NCI-H226 (cell line): ENCODE results near the gene LRRC59.

Experiments
- DNase-seq: peaks from one replicate; pipeline ENCODE4 v3.0.0-alpha.2; 2015

LRRC59 gene

GRCh38 chr17:50381920-50382319 is 15.4 kb downstream of the LRRC59 start:
- no peak for DNase-seq

- no peak for DNase-seq
Observed at GRCh38 chr17:50381260-50381815, 16.0 kb downstream of the LRRC59 start.

GRCh38 chr17:50380369-50381259 is 16.7 kb downstream of the LRRC59 start:
- DNase-seq, result no peak

GRCh38 chr17:50379351-50380132 is 17.8 kb downstream of the LRRC59 start:
- no peak for DNase-seq

- no peak for DNase-seq
Observed at GRCh38 chr17:50375858-50376538, 21.3 kb downstream of the LRRC59 start.

- no peak for DNase-seq
Observed at GRCh38 chr17:50373705-50374104, 23.6 kb downstream of the LRRC59 start.

GRCh38 chr17:50372758-50373556 is 24.4 kb downstream of the LRRC59 start, which contains the start of the genes EME1 and MRPL27:
EME1 (plus strand) TSS chr17:50373229; CDS start chr17:50375209, 1,980 bp downstream.
MRPL27 (minus strand) TSS chr17:50373184; CDS start chr17:50373170, 14 bp downstream.
- peak; percentile 85 for DNase-seq

- DNase-seq, result no peak
Observed at GRCh38 chr17:50372222-50372757, 25.0 kb downstream of the LRRC59 start.

GRCh38 chr17:50371526-50371925 is 25.8 kb downstream of the LRRC59 start:
- no peak for DNase-seq

- no peak for DNase-seq
Observed at GRCh38 chr17:50370052-50370451, 27.3 kb downstream of the LRRC59 start.

GRCh38 chr17:50367401-50367800 is 29.9 kb downstream of the LRRC59 start:
- no peak for DNase-seq

- no peak for DNase-seq
Observed at GRCh38 chr17:50365649-50366393, 31.5 kb downstream of the LRRC59 start.

GRCh38 chr17:50365165-50365564 is 32.2 kb downstream of the LRRC59 start:
- DNase-seq, result no peak

GRCh38 chr17:50364715-50365114 is 32.6 kb downstream of the LRRC59 start:
- peak; percentile 72 for DNase-seq

GRCh38 chr17:50364061-50364458 is 33.3 kb downstream of the LRRC59 start:
- no peak for DNase-seq

- DNase-seq, result peak; percentile 48
Observed at GRCh38 chr17:50363217-50364060, 33.9 kb downstream of the LRRC59 start.

- DNase-seq, result no peak
Observed at GRCh38 chr17:50362661-50363060, 34.7 kb downstream of the LRRC59 start.

GRCh38 chr17:50361561-50362480 is 35.5 kb downstream of the LRRC59 start:
- DNase-seq, result no peak
